A549 treated with GW870086 at 1 μM for 4 hours (cell line): ENCODE results near the gene FBXL17. TPM values are rescaled to one million over a fixed set of nuclear protein-coding genes. Genes with fewer than 3 reads are reported as not detected.

Experiments used
- total RNA-seq: library from RNA; stranded (reverse); fragments of 200-300 nt; extraction: Qiagen RNA extraction; gene quantifications from 5 replicates; pipeline ENCODE4 v1.2.3, GENCODE V29; 2022; ENCODE audit warnings: low read depth

The FBXL17 gene
- 4.5 to 8.2 TPM (median 6.0 TPM) in 5 replicates for total RNA-seq

DNA sequence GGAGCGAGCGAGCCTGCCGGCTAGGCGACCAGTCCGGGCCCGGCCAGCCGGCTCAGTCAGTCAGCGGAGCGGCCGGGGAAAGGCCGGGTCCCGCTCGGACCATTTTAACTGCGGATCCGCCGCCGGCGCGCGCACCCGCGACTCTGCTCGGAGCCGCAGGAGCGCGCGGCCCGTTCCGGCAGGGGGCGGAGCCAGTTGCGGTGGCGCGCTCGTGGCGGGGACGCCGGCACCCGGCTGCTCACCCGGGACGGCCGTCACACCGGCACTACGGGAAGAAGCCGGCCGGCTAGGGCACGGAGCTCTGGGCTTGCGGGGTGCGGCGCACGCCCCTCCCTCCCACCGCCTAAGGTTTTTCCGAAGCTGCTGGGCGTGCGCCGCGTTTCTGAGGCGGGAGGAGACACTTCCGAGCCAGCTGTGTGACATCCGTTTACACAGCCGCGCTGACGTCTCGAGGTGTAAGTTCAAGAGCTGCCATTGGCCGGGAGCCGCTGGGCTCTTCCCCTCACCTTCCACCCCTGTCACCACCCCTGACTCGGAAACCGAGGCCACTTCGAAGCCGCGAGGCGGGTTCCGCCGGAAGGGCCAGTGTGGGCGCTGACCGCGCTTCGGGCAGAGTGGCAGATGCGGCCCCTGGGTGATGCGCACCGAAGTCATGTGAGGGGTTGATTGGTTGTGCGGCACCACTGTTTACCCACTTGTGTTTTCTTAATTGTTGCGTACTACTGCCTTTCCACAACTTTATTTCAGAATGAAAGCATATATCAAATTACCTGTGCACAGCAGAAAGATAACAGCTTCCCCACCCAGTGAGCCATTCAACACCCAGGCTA is at the start of gene FBXL17:
Gene FBXL17 (minus strand): TSS at position 145 of the 830 bp plus-strand sequence.

